SK-N-MC (cell line): ENCODE data around the gene GFOD1.
A peak's percentile ranks its signal among the peaks of the same experiment; 100 is the strongest.

Experiments used
- EZH2 ChIP-seq: fragments of 200-600 bp; sonication (generic); IDR thresholded peaks from one replicate; pipeline ENCODE4 v1.6.1; 2017; ENCODE audit warnings: antibody characterized with exemption
- POLR2AphosphoS5 ChIP-seq: IDR thresholded peaks from 2 replicates; pipeline ENCODE4 v1.6.1; 2012; ENCODE audit warnings: mild to moderate bottlenecking, low read depth, low read length, borderline replicate concordance

- TF ChIP-seq EZH2 (no peak), POLR2AphosphoS5 (peak; percentile 38; the same call in 1 of the 2 replicates)
These were observed 16.9 kb downstream of the GFOD1 start for GRCh38 chr6:13470238-13471140.
